ENCODE measurements around the gene C11orf58.

C11orf58 gene

GRCh38 chr11:16769386-16769785, 30.9 kb downstream of the C11orf58 start:
- DNase-seq, result no peak

GRCh38 chr11:16770016-16770415, 31.6 kb downstream of the C11orf58 start:
- no peak for DNase-seq

- no peak for DNase-seq
Measured at GRCh38 chr11:16771350-16772140, 33.1 kb downstream of the C11orf58 start.

GRCh38 chr11:16772141-16772512, 33.7 kb downstream of the C11orf58 start:
- DNase-seq, result no peak

GRCh38 chr11:16773981-16774935, 35.8 kb downstream of the C11orf58 start:
- no peak for DNase-seq

- DNase-seq, result no peak
Measured at GRCh38 chr11:16774936-16775613, 36.6 kb downstream of the C11orf58 start.

GRCh38 chr11:16775614-16776283, 37.3 kb downstream of the C11orf58 start:
- no peak for DNase-seq

- no peak for DNase-seq
Measured at GRCh38 chr11:16776711-16777612, 38.5 kb downstream of the C11orf58 start.

GRCh38 chr11:16777613-16777975, 39.1 kb downstream of the C11orf58 start:
- DNase-seq, result no peak

GRCh38 chr11:16778286-16778685, 39.8 kb downstream of the C11orf58 start:
- DNase-seq, result no peak

GRCh38 chr11:16778876-16779275, 40.4 kb downstream of the C11orf58 start:
- no peak for DNase-seq

- DNase-seq, result no peak
Measured at GRCh38 chr11:16779436-16779835, 41.0 kb downstream of the C11orf58 start.

GRCh38 chr11:16780146-16780545, 41.7 kb downstream of the C11orf58 start:
- no peak for DNase-seq

GRCh38 chr11:16780698-16781550, 42.5 kb downstream of the C11orf58 start:
- DNase-seq, result no peak

- no peak for DNase-seq
Measured at GRCh38 chr11:16781936-16782919, 43.8 kb downstream of the C11orf58 start.

- DNase-seq, result no peak
Measured at GRCh38 chr11:16783321-16783801, 44.9 kb downstream of the C11orf58 start.

GRCh38 chr11:16784097-16784496, 45.6 kb downstream of the C11orf58 start:
- no peak for DNase-seq

- no peak for DNase-seq
Measured at GRCh38 chr11:16784666-16785065, 46.2 kb downstream of the C11orf58 start.

GRCh38 chr11:16785520-16786128, 47.2 kb downstream of the C11orf58 start:
- DNase-seq, result peak in 1 of 2 experiments; percentile 66
